Epithelial cell of esophagus (primary cell): ENCODE results near the gene CFHR3.
"Not testable (repeated sequence)": the region's sequence is repeated elsewhere in the genome, so short reads cannot be mapped to it uniquely, and the experiment has no call there.

Experiments used
- DNase-seq: peaks from one replicate; pipeline ENCODE4 v3.0.0; 2010; ENCODE audit warnings: low read depth
- H3K4me3 ChIP-seq: 2 replicates; pipeline ENCODE4 v1.5.1; 2011; ENCODE audit warnings: mild to moderate bottlenecking, low read length, control low read depth
- CTCF ChIP-seq: IDR thresholded peaks from 2 replicates; pipeline ENCODE4 v1.5.1; 2011; ENCODE audit warnings: low read depth, mild to moderate bottlenecking, low read length, control low read depth, inconsistent platforms; ENCODE audit not compliant: insufficient read depth; ENCODE audit errors: missing control alignments

CFHR3 gene

GRCh38 chr1:196774603-196775002, at the start of gene CFHR3:
Gene CFHR3, plus strand, starts transcription at chr1:196774840. Its CDS starts 47 bp downstream, at chr1:196774887.
- H3K4me3 ChIP-seq: no peak within 1 kb of the TSS
- TF ChIP-seq CTCF: no peak
- DNase-seq: no peak

- no peak for DNase-seq
- no peak for TF ChIP-seq CTCF
- no peak overlapping the region for H3K4me3 ChIP-seq
Observed at GRCh38 chr1:196732526-196732925, 42.1 kb upstream of the CFHR3 start.

GRCh38 chr1:196733091-196733970, 41.3 kb upstream of the CFHR3 start:
- DNase-seq: peak; percentile 69

GRCh38 chr1:196734006-196734405, 40.6 kb upstream of the CFHR3 start:
- no peak for TF ChIP-seq CTCF
- H3K4me3 ChIP-seq: no peak overlapping the region
- no peak for DNase-seq

More at GRCh38 chr1:196733091-196733970, 41.3 kb upstream of the CFHR3 start:
- no peak for TF ChIP-seq CTCF
- H3K4me3 ChIP-seq: no peak overlapping the region

GRCh38 chr1:196734460-196734859, 40.2 kb upstream of the CFHR3 start:
- no peak for TF ChIP-seq CTCF
- no peak overlapping the region for H3K4me3 ChIP-seq
- no peak for DNase-seq

GRCh38 chr1:196738730-196739129, 35.9 kb upstream of the CFHR3 start:
- no peak for TF ChIP-seq CTCF

GRCh38 chr1:196743244-196743643, 31.4 kb upstream of the CFHR3 start:
- TF ChIP-seq CTCF: peak; percentile 51
- peak; percentile 71 for DNase-seq
- H3K4me3 ChIP-seq: not testable (repeated sequence)

More at GRCh38 chr1:196738730-196739129, 35.9 kb upstream of the CFHR3 start:
- H3K4me3 ChIP-seq: no peak overlapping the region
- no peak for DNase-seq

- not testable (repeated sequence) for DNase-seq, H3K4me3 ChIP-seq
Observed at GRCh38 chr1:196765019-196765740, 9.5 kb upstream of the CFHR3 start.

- not testable (repeated sequence) for H3K4me3 ChIP-seq, DNase-seq
Observed at GRCh38 chr1:196769823-196770222, 4.8 kb upstream of the CFHR3 start.
